HL-60 (cell line): ENCODE data around the gene TPRA1.

Experiments
- GABPA ChIP-seq: IDR thresholded peaks from 2 replicates; pipeline ENCODE4 v1.6.1; 2012; ENCODE audit warnings: low read depth
- POLR2AphosphoS5 ChIP-seq: IDR thresholded peaks from 2 replicates; pipeline ENCODE4 v1.6.1; 2012; ENCODE audit warnings: low read depth
- TF ChIP-seq, protein P1 (sequence below): IDR thresholded peaks from one replicate; pipeline ENCODE4 v1.5.1; 2011; ENCODE audit warnings: low read length, control low read depth, inconsistent platforms; ENCODE audit not compliant: insufficient read depth
- TF ChIP-seq, protein P2 (sequence below): IDR thresholded peaks from 2 replicates; pipeline ENCODE4 v1.6.1; 2012; ENCODE audit warnings: low read depth; ENCODE audit not compliant: insufficient replicate concordance

DNA sequence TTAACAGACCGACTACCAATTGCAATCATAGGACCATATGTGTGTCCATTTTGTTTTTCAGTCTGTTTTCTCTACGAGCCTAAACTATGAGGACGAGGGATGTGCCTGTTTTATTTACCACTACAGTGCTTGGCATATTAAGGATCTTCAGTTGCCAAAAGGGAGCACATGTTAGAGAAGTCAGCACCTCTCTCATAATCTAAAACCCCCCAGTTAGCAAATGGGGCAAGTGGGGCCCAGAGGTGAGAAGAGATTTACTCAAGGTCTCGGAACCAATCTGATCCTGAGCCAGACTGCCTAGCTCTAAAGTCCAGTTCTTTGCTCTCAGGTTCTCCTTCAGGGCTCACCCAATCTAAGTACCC, 37.9 kb upstream of the TPRA1 start:
- no peak for TF ChIP-seq POLR2AphosphoS5
- TF ChIP-seq, protein P1, sequence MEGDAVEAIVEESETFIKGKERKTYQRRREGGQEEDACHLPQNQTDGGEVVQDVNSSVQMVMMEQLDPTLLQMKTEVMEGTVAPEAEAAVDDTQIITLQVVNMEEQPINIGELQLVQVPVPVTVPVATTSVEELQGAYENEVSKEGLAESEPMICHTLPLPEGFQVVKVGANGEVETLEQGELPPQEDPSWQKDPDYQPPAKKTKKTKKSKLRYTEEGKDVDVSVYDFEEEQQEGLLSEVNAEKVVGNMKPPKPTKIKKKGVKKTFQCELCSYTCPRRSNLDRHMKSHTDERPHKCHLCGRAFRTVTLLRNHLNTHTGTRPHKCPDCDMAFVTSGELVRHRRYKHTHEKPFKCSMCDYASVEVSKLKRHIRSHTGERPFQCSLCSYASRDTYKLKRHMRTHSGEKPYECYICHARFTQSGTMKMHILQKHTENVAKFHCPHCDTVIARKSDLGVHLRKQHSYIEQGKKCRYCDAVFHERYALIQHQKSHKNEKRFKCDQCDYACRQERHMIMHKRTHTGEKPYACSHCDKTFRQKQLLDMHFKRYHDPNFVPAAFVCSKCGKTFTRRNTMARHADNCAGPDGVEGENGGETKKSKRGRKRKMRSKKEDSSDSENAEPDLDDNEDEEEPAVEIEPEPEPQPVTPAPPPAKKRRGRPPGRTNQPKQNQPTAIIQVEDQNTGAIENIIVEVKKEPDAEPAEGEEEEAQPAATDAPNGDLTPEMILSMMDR = no peak
- TF ChIP-seq, protein P2, sequence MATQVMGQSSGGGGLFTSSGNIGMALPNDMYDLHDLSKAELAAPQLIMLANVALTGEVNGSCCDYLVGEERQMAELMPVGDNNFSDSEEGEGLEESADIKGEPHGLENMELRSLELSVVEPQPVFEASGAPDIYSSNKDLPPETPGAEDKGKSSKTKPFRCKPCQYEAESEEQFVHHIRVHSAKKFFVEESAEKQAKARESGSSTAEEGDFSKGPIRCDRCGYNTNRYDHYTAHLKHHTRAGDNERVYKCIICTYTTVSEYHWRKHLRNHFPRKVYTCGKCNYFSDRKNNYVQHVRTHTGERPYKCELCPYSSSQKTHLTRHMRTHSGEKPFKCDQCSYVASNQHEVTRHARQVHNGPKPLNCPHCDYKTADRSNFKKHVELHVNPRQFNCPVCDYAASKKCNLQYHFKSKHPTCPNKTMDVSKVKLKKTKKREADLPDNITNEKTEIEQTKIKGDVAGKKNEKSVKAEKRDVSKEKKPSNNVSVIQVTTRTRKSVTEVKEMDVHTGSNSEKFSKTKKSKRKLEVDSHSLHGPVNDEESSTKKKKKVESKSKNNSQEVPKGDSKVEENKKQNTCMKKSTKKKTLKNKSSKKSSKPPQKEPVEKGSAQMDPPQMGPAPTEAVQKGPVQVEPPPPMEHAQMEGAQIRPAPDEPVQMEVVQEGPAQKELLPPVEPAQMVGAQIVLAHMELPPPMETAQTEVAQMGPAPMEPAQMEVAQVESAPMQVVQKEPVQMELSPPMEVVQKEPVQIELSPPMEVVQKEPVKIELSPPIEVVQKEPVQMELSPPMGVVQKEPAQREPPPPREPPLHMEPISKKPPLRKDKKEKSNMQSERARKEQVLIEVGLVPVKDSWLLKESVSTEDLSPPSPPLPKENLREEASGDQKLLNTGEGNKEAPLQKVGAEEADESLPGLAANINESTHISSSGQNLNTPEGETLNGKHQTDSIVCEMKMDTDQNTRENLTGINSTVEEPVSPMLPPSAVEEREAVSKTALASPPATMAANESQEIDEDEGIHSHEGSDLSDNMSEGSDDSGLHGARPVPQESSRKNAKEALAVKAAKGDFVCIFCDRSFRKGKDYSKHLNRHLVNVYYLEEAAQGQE = no peak
- TF ChIP-seq GABPA = no peak
